ENCODE data around the gene SORCS2. TPM values are rescaled to one million over a fixed set of nuclear protein-coding genes. Genes with fewer than 3 reads are reported as not detected.
A peak's percentile ranks its signal among the peaks of the same experiment; 100 is the strongest.

Gene SORCS2
- total RNA-seq, 2 donors from 2014 or later = 0.25 TPM; not detected in 1

- Mint-ChIP-seq H3K9me3 (no peaks in the 10 kb centered on the region), H3K27ac (no peak overlapping the region), H3K36me3 (no peaks in the 10 kb centered on the region)
- no peak for DNase-seq (ENCODE audit: low spot score in 2 of 2)
- ATAC-seq = no peak
Observed at GRCh38 chr4:7238300-7238960, 46.1 kb downstream of the SORCS2 start.

GRCh38 chr4:7239101-7239820, 46.9 kb downstream of the SORCS2 start:
- ATAC-seq = no peak
- Mint-ChIP-seq H3K36me3 (no peaks in the 10 kb centered on the region), H3K27ac (no peak overlapping the region), H3K9me3 (no peaks in the 10 kb centered on the region)
- DNase-seq (ENCODE audit: low spot score in 2 of 2) = no peak

- Mint-ChIP-seq H3K36me3 (no peaks in the 10 kb centered on the region), H3K9me3 (no peaks in the 10 kb centered on the region), H3K27ac (no peak overlapping the region)
- no peak for DNase-seq (ENCODE audit: low spot score in 2 of 2)
- no peak for ATAC-seq
Observed at GRCh38 chr4:7239844-7240243, 47.5 kb downstream of the SORCS2 start.

- Mint-ChIP-seq H3K9me3 (no peaks in the 10 kb centered on the region), H3K36me3 (no peaks in the 10 kb centered on the region), H3K27ac (no peak overlapping the region)
- no peak for DNase-seq (ENCODE audit: low spot score in 2 of 2)
- no peak for ATAC-seq
Observed at GRCh38 chr4:7240306-7240705, 48.0 kb downstream of the SORCS2 start.

GRCh38 chr4:7241597-7242125, 49.3 kb downstream of the SORCS2 start:
- ATAC-seq (no peak), DNase-seq (ENCODE audit: low spot score in 2 of 2) (no peak)
- Mint-ChIP-seq H3K9me3 (no peaks in the 10 kb centered on the region), H3K27ac (no peak overlapping the region), H3K36me3 (no peaks in the 10 kb centered on the region)

GRCh38 chr4:7242766-7243165, 50.4 kb downstream of the SORCS2 start:
- Mint-ChIP-seq H3K27ac (peak overlapping the region in 1 of 2 donors; percentile 62), H3K36me3 (no peaks in the 10 kb centered on the region), H3K9me3 (no peaks in the 10 kb centered on the region)
- ATAC-seq (no peak), DNase-seq (ENCODE audit: low spot score in 2 of 2) (no peak)

GRCh38 chr4:7243609-7244330, 51.4 kb downstream of the SORCS2 start:
- ATAC-seq = no peak
- DNase-seq (ENCODE audit: low spot score in 2 of 2) = no peak
- no peaks in the 10 kb centered on the region for H3K36me3 Mint-ChIP-seq
- no peaks in the 10 kb centered on the region for H3K9me3 Mint-ChIP-seq
- H3K27ac Mint-ChIP-seq = no peak overlapping the region

GRCh38 chr4:7244331-7244665, 52.0 kb downstream of the SORCS2 start:
- ATAC-seq (no peak), DNase-seq (ENCODE audit: low spot score in 2 of 2) (no peak)
- Mint-ChIP-seq H3K27ac (no peak overlapping the region), H3K36me3 (no peaks in the 10 kb centered on the region), H3K9me3 (no peaks in the 10 kb centered on the region)

- ATAC-seq (no peak), DNase-seq (ENCODE audit: low spot score in 2 of 2) (no peak)
- H3K36me3 Mint-ChIP-seq = no peaks in the 10 kb centered on the region
- H3K27ac Mint-ChIP-seq = no peak overlapping the region
- no peaks in the 10 kb centered on the region for H3K9me3 Mint-ChIP-seq
Observed at GRCh38 chr4:7244751-7245320, 52.5 kb downstream of the SORCS2 start.

- Mint-ChIP-seq H3K27ac (no peak overlapping the region), H3K36me3 (no peaks in the 10 kb centered on the region), H3K9me3 (no peaks in the 10 kb centered on the region)
- DNase-seq (ENCODE audit: low spot score in 2 of 2) (no peak), ATAC-seq (no peak)
Observed at GRCh38 chr4:7247521-7247920, 55.2 kb downstream of the SORCS2 start.

GRCh38 chr4:7247946-7248345, 55.6 kb downstream of the SORCS2 start:
- no peaks in the 10 kb centered on the region for H3K36me3 Mint-ChIP-seq
- ATAC-seq = no peak
- no peaks in the 10 kb centered on the region for H3K9me3 Mint-ChIP-seq
- DNase-seq (ENCODE audit: low spot score in 2 of 2) = no peak
- no peak overlapping the region for H3K27ac Mint-ChIP-seq

- Mint-ChIP-seq H3K9me3 (no peaks in the 10 kb centered on the region), H3K27ac (no peak overlapping the region), H3K36me3 (no peaks in the 10 kb centered on the region)
- ATAC-seq (no peak), DNase-seq (ENCODE audit: low spot score in 2 of 2) (no peak)
Observed at GRCh38 chr4:7248857-7249256, 56.5 kb downstream of the SORCS2 start.

GRCh38 chr4:7251321-7251720, 59.0 kb downstream of the SORCS2 start:
- H3K36me3 Mint-ChIP-seq = no peaks in the 10 kb centered on the region
- no peak for ATAC-seq
- H3K27ac Mint-ChIP-seq = no peak overlapping the region
- no peak for DNase-seq (ENCODE audit: low spot score in 2 of 2)
- no peaks in the 10 kb centered on the region for H3K9me3 Mint-ChIP-seq

- ATAC-seq (no peak), DNase-seq (ENCODE audit: low spot score in 2 of 2) (no peak)
- Mint-ChIP-seq H3K36me3 (no peaks in the 10 kb centered on the region), H3K9me3 (no peaks in the 10 kb centered on the region), H3K27ac (no peak overlapping the region)
Observed at GRCh38 chr4:7252051-7252450, 59.7 kb downstream of the SORCS2 start.

- no peak for DNase-seq (ENCODE audit: low spot score in 2 of 2)
- no peaks in the 10 kb centered on the region for H3K36me3 Mint-ChIP-seq
- no peaks in the 10 kb centered on the region for H3K9me3 Mint-ChIP-seq
- H3K27ac Mint-ChIP-seq = no peak overlapping the region
- ATAC-seq = no peak
Observed at GRCh38 chr4:7252510-7253340, 60.4 kb downstream of the SORCS2 start.

- DNase-seq (ENCODE audit: low spot score in 2 of 2) (no peak), ATAC-seq (no peak)
- Mint-ChIP-seq H3K36me3 (no peaks in the 10 kb centered on the region), H3K27ac (no peak overlapping the region), H3K9me3 (no peaks in the 10 kb centered on the region)
Observed at GRCh38 chr4:7253341-7253700, 61.0 kb downstream of the SORCS2 start.

All from activated naive CD4-positive, alpha-beta T cell treated with anti-CD3 and anti-CD28 coated beads, Interleukin-2, amount 50 U/mL, for 72 hours (primary cell).